Endothelial cell of umbilical vein (primary cell): Measurements from ENCODE around the gene SLC12A3.

ENCODE experiments used
- CTCF ChIP-seq, 2 donors: IDR thresholded peaks; 1 replicate in 1 of 2; 2 replicates in 1 of 2; pipeline ENCODE4 v1.5.1; 2011; ENCODE audit warnings: low read length in 2 of 2, mild to moderate bottlenecking in 2 of 2, moderate library complexity in 2 of 2, control low read depth in 1 of 2, inconsistent platforms in 1 of 2, low read depth in 1 of 2; ENCODE audit not compliant: insufficient read depth in 1 of 2; ENCODE audit errors: extremely low read depth in 1 of 2
- JUN ChIP-seq: IDR thresholded peaks from 2 replicates; pipeline ENCODE4 v1.6.1; 2011; ENCODE audit warnings: borderline replicate concordance, low read depth; ENCODE audit not compliant: insufficient read length, insufficient read depth
- POLR2A ChIP-seq: IDR thresholded peaks from 2 replicates; pipeline ENCODE4 v1.6.1; 2012; ENCODE audit warnings: low read depth, mild to moderate bottlenecking, control low read depth, low read length

GRCh38 chr16:56880685-56881084 lies 15.7 kb downstream of the SLC12A3 start:
- TF ChIP-seq CTCF (IDR thresholded peaks at IDR 0.05; ENCODE audit: extremely low read depth in 1 of 2, insufficient read depth in 1 of 2, low read depth in 1 of 2, low read length in 2 of 2) (no peak), POLR2A (no peak), JUN (no peak)
